MM.1S (cell line): Measurements from ENCODE around the gene RCOR1.

Source experiments
- CTCF ChIP-seq: fragments of 300-600 bp; sonication (generic); IDR thresholded peaks from 2 replicates; pipeline ENCODE4 v1.5.1; 2016; ENCODE audit warnings: antibody characterized with exemption, low read length, mixed read lengths
- EZH2 ChIP-seq: fragments of 300-600 bp; sonication (generic); optimal IDR thresholded peaks from 2 replicates; pipeline ENCODE3; 2017; ENCODE audit warnings: low read depth, mild to moderate bottlenecking, antibody characterized with exemption, low read length, mixed read lengths

- no peak for TF ChIP-seq CTCF
- no peak for TF ChIP-seq EZH2
Measured at GRCh38 chr14:102663440-102663839, 71.0 kb downstream of the RCOR1 start.
